HCT116 (cell line): Measurements from ENCODE around the gene DCST2. TPM values are rescaled to one million over a fixed set of nuclear protein-coding genes. Genes with fewer than 3 reads are reported as not detected.

Experiments used
- ATAC-seq: fragments of 200-7000 bp; cut with Tn5 transposase; 2 replicates; pipeline ENCODE4 v1.9.1; 2020; ENCODE audit warnings: mild to moderate bottlenecking, moderate library complexity
- BruUV-seq: library from RNA; stranded (reverse); fragments of 400-500 nt; replicated peaks from 2 replicates; lab custom pipeline; 2021; lab: Mats Ljungman, UMichigan
- CTCF ChIA-PET: fragments of 300-600 bp; sonication (Branson Sonifier 250); formaldehyde crosslinking; loops from one replicate; lab custom pipeline; 2021; ENCODE audit warnings: antibody characterized with exemption; lab: Charles Lee
- POLR2A ChIA-PET: fragments of 300-600, 350-600 bp; sonication (Branson Sonifier 250); formaldehyde crosslinking; loops from one replicate; lab custom pipeline; 2021; ENCODE audit warnings: antibody characterized with exemption; lab: Charles Lee
- RAD21 ChIA-PET, 2 experiments: fragments of 300-600 bp; sonication (Branson Sonifier 250); formaldehyde crosslinking; loops; one replicate each; lab custom pipeline; 2023; ENCODE audit warnings: low total read pairs in 2 of 2; ENCODE audit not compliant: uncharacterized antibody in 2 of 2, unreplicated experiment in 2 of 2, low non-redundant PET in 1 of 2; lab: Charles Lee
- DNase-seq: peaks from one replicate; pipeline ENCODE4 v3.0.0-alpha.2; 2010; ENCODE audit warnings: low read depth, low spot score
- H2AFZ ChIP-seq: fragments of 200-600 bp; shearing (Covaris generic), sonication (generic); 2 replicates; pipeline ENCODE4 v1.6.1; 2017; ENCODE audit warnings: low read depth, mixed run types, mixed read lengths, antibody characterized with exemption, low read length; ENCODE audit not compliant: poor library complexity, severe bottlenecking
- H3K27ac ChIP-seq: 2 replicates; pipeline ENCODE4 v1.5.1; 2012; ENCODE audit warnings: low read depth, low read length
- H3K27me3 ChIP-seq: fragments of 200-600 bp; sonication (generic); 2 replicates; pipeline ENCODE4 v1.6.1; 2016; ENCODE audit warnings: mixed run types, low read length, mixed read lengths; ENCODE audit not compliant: insufficient read depth
- H3K36me3 ChIP-seq, 2 experiments: fragments of 200-500 bp in 1 of 2; fragments of 200-600 bp in 1 of 2; sonication (Bioruptor generic) in 1 of 2; sonication (generic) in 1 of 2; 2 replicates each; pipeline versions ENCODE4 v1.5.1 to v1.6.1; 2014 to 2016; ENCODE audit warnings: low read length in 2 of 2, inconsistent platforms in 1 of 2, mixed read lengths in 1 of 2, mixed run types in 1 of 2; ENCODE audit not compliant: insufficient read depth in 2 of 2, control insufficient read depth in 1 of 2
- H3K4me1 ChIP-seq, 2 experiments: fragments of 200-600 bp in 1 of 2; sonication (generic) in 1 of 2; 2 replicates each; pipeline versions ENCODE4 v1.5.1 to v1.6.1; 2012 to 2017; ENCODE audit warnings: low read length in 2 of 2, inconsistent platforms in 1 of 2, mild to moderate bottlenecking in 1 of 2, mixed read lengths in 1 of 2, mixed run types in 1 of 2, moderate library complexity in 1 of 2; ENCODE audit not compliant: insufficient read depth in 2 of 2, control insufficient read depth in 1 of 2
- H3K4me2 ChIP-seq: fragments of 200-600 bp; sonication (generic); 2 replicates; pipeline ENCODE4 v1.6.1; 2017; ENCODE audit warnings: mixed run types, low read length, mixed read lengths
- H3K4me3 ChIP-seq, 2 experiments: fragments of 200-600 bp in 1 of 2; sonication (generic) in 1 of 2; replicated peaks in 1 of 2; 2 replicates each; pipeline ENCODE4 v1.5.1; 2011 to 2016; ENCODE audit warnings: low read length in 2 of 2, control low read depth in 1 of 2, low read depth in 1 of 2, mild to moderate bottlenecking in 1 of 2, mixed read lengths in 1 of 2, mixed run types in 1 of 2
- H3K79me2 ChIP-seq: fragments of 200-600 bp; sonication (generic); 2 replicates; pipeline ENCODE4 v1.6.1; 2017; ENCODE audit warnings: mild to moderate bottlenecking, mixed run types, low read length, moderate library complexity, mixed read lengths; ENCODE audit not compliant: insufficient read depth
- H3K9ac ChIP-seq: fragments of 200-600 bp; sonication (generic); 2 replicates; pipeline ENCODE4 v1.6.1; 2016; ENCODE audit warnings: low read length, mixed read lengths
- H3K9me2 ChIP-seq: fragments of 200-600 bp; sonication (generic), shearing (Covaris generic); 2 replicates; pipeline ENCODE4 v1.6.1; 2017; ENCODE audit warnings: mixed run types, mild to moderate bottlenecking, moderate library complexity; ENCODE audit not compliant: insufficient read depth
- H3K9me3 ChIP-seq, 2 experiments: fragments of 200-500 bp in 1 of 2; fragments of 200-600 bp in 1 of 2; sonication (Bioruptor generic) in 1 of 2; sonication (generic) in 1 of 2; 2 replicates each; pipeline ENCODE4 v1.6.1; 2014 to 2017; ENCODE audit warnings: low read length in 2 of 2, mixed read lengths in 2 of 2, inconsistent platforms in 1 of 2, low read depth in 1 of 2, mild to moderate bottlenecking in 1 of 2, mixed run types in 1 of 2, moderate library complexity in 1 of 2; ENCODE audit not compliant: control insufficient read depth in 1 of 2, insufficient read depth in 1 of 2
- H4K20me1 ChIP-seq: fragments of 200-600 bp; sonication (generic), shearing (Covaris generic); 2 replicates; pipeline ENCODE4 v1.6.1; 2017; ENCODE audit warnings: mixed run types, mild to moderate bottlenecking, moderate library complexity; ENCODE audit not compliant: insufficient read depth
- ELF1 ChIP-seq: IDR thresholded peaks from 2 replicates; pipeline ENCODE4 v1.6.1; 2012; ENCODE audit warnings: low read depth, borderline replicate concordance
- EZH2 ChIP-seq: fragments of 200-600 bp; sonication (generic); IDR thresholded peaks from 2 replicates; pipeline ENCODE4 v1.6.1; 2017; ENCODE audit warnings: antibody characterized with exemption, mixed run types
- JUND ChIP-seq: IDR thresholded peaks from 2 replicates; pipeline ENCODE4 v1.6.1; 2012
- POLR2A ChIP-seq: IDR thresholded peaks from 2 replicates; pipeline ENCODE4 v1.7.0; 2011; ENCODE audit warnings: borderline replicate concordance; ENCODE audit not compliant: insufficient read depth, insufficient read length; ENCODE audit errors: extremely low read depth
- POLR2AphosphoS5 ChIP-seq: IDR thresholded peaks from 2 replicates; pipeline ENCODE4 v1.6.1; 2011; ENCODE audit warnings: mild to moderate bottlenecking, low read depth, low read length, moderate library complexity
- RAD21 ChIP-seq: IDR thresholded peaks from 2 replicates; pipeline ENCODE4 v1.6.1; 2012; ENCODE audit warnings: low read depth, mild to moderate bottlenecking
- SIN3A ChIP-seq: IDR thresholded peaks from 2 replicates; pipeline ENCODE4 v1.6.1; 2012; ENCODE audit warnings: low read depth
- SP1 ChIP-seq: IDR thresholded peaks from 2 replicates; pipeline ENCODE4 v1.6.1; 2012; ENCODE audit warnings: low read depth
- TCF7L2 ChIP-seq: IDR thresholded peaks from 2 replicates; pipeline ENCODE4 v1.7.0; 2011; ENCODE audit warnings: borderline replicate concordance, inconsistent platforms; ENCODE audit not compliant: insufficient read depth, insufficient read length; ENCODE audit errors: extremely low read depth
- ZFX ChIP-seq: fragments of 450-650 bp; IDR thresholded peaks from 2 replicates; pipeline ENCODE4 v1.6.1; 2017
- intact Hi-C: fragments of 100-400 bp; cut with micrococcal nuclease; formaldehyde crosslinking; loops from 2 replicates; pipeline ENCODE4 v1.10.0; 2022
- total RNA-seq: library from RNA; stranded (reverse); gene quantifications from one replicate; pipeline ENCODE4 v1.2.1, GENCODE V29; 2021; ENCODE audit not compliant: unreplicated experiment
- TF ChIP-seq, protein P1 (sequence below): IDR thresholded peaks from 2 replicates; pipeline ENCODE4 v1.6.1; 2011; ENCODE audit warnings: mild to moderate bottlenecking, low read length, moderate library complexity; ENCODE audit not compliant: insufficient replicate concordance; ENCODE audit errors: extremely low read depth
- TF ChIP-seq, protein P2 (sequence below): IDR thresholded peaks from 2 replicates; pipeline ENCODE4 v1.6.1; 2012

The DCST2 gene
- total RNA-seq, 1 experiment from 2014 or later = 2.0 TPM

DNA sequence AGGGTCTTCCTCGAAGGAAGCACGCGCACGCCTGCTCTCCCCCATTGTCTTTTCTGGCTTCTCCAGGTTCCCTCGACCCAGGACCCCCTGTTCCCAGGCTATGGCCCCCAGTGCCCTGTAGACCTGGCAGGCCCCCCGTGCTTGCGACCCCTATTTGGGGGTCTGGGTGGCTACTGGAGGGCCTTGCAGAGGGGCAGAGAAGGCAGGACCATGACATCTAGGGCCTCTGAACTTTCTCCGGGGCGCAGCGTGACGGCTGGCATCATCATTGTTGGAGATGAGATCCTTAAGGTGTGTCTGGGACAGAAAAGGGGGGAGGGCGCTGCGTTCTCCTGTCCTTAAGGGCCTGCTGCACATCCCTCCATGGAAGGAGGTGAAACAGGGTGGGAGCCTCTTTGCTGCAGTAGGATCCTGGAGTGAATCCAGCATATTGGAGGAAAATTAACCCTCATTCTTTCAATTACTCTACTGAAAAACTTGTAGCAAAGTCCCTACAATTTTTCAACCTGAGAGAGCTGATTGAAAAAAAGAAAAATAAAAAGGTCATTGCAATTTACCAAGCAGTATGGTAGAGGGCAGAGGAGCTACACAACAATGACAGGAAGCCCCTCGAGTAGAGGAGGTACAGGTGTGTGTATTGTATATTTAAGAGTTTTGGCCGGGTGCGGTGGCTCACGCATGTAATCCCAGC lies 49.7 kb downstream of the DCST2 start:
- Histone ChIP-seq H3K9me3 (no peaks in the 10 kb centered on the region), H3K27ac (peak overlapping the region; percentile 68), H3K27me3 (no peaks in the 10 kb centered on the region), H3K9me2 (no peaks in the 10 kb centered on the region), H4K20me1 (no peaks in the 10 kb centered on the region), H3K4me1 (peaks cover 10 to 26% of the 10 kb centered on the region in 2 experiments; a peak in 3 of 4 replicates), H3K4me2 (peak overlapping the region; percentile 93), H3K36me3 (peaks cover 19 to 28% of the 10 kb centered on the region in 2 experiments; a peak in 3 of 4 replicates), H3K79me2 (peaks cover 77% of the 10 kb centered on the region)
- intact Hi-C loops = no loop called here
- CTCF ChIA-PET = interaction anchor here (1.3 to 3.2 kb wide), 5 partner anchors 10 to 210 kb away, joined by 3 to 25 read pairs (median 4); partner anchors contain the start of gene CKS1B
- POLR2A ChIA-PET = interaction anchor here (0.6 to 3.7 kb wide), 7 partner anchors 9 to 55 kb away, joined by 3 to 46 read pairs (median 4); partner anchors contain the start of genes LENEP, PMVK and SHC1
- no peak for TF ChIP-seq JUND
- TF ChIP-seq, all 23 proteins: peak for 0
- DNase-seq = no peak
- Histone ChIP-seq H3K9ac (peak overlapping the region; percentile 90), H2AFZ (no peak overlapping the region), H3K4me3 (peak overlapping the region; percentile 84 to 92)
- BruUV-seq = no TSS peak
- no peak for ATAC-seq
- RAD21 ChIA-PET = interaction anchor here in 1 of 2 experiments (1.1 kb wide), 1 partner anchor 10 kb away, joined by 3 read pairs; no protein-coding TSS in a partner anchor

DNA sequence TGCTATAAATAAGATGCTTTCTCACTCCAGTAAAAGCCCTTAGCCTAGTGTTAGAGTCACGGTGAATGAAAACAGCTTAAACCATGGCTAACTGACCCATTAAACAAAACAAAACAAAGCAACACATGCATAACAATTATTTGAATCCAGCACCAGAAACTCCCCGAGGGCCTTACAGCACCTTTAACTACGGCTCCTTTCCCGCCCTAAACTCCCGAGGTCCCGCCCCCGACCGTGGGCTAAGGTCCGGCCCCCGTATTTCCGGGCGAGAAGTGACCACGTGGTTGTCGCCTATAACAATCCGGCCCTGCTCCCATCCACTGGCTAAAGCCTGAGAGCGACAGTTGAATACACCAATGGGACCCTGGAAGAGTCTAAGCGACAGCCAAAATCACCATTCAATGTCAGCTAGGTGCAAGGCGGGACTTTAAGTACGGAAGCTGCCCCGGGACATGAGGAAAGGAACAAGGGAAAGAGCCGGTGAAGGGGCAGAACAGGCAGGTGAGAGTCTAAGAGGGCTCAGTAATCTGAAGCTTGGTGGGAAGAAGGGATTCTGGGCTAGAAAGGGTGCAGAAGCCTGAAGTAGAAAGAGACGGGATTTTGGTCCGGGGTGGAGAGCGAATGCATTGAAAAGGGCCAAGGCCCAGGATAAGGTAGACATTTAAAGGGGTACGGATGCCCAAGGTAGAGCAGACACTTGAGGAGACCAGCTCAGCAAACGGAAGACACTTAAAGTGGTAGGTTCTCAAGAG lies 50.5 kb downstream of the DCST2 start, which contains the start of gene FLAD1:
Gene FLAD1 (plus strand): TSS at position 448 of the 752 bp plus-strand sequence. CDS start 351 bp downstream, outside the sequence.
- BruUV-seq = no TSS peak
- H3K27ac ChIP-seq = peak within 1 kb of the TSS; percentile 70

More for the DNA sequence above, 50.5 kb downstream of the DCST2 start, which contains the start of gene FLAD1:
- H3K4me3 ChIP-seq = peak within 1 kb of the TSS; percentile 84 to 92
- ATAC-seq (peak; percentile 99), DNase-seq (peak; percentile 100)
- no peaks in the 10 kb centered on the region for H3K27me3 ChIP-seq
- CTCF ChIA-PET = interaction anchor here (1.1 to 3.2 kb wide), 6 partner anchors 9 to 210 kb away, joined by 3 to 25 read pairs (median 4); partner anchors contain the start of genes CKS1B and LENEP
- H3K9me3 ChIP-seq = no peaks in the 10 kb centered on the region
- H3K79me2 ChIP-seq = peaks cover 75% of the 10 kb centered on the region
- H3K4me2 ChIP-seq = peak within 1 kb of the TSS; percentile 93
- H4K20me1 ChIP-seq = no peaks in the 10 kb centered on the region
- no peaks in the 10 kb centered on the region for H3K9me2 ChIP-seq
- H2AFZ ChIP-seq = no peak within 1 kb of the TSS
- peaks cover 18 to 25% of the 10 kb centered on the region in 2 experiments for H3K36me3 ChIP-seq
- H3K4me1 ChIP-seq = peaks cover 10 to 29% of the 10 kb centered on the region in 2 experiments; a peak in 3 of 4 replicates
- TF ChIP-seq TCF7L2 (peak; percentile 22), EZH2 (no peak), SIN3A (no peak), POLR2AphosphoS5 (peak; percentile 76), ELF1 (no peak), ZFX (peak; percentile 29; the same call in 1 of the 2 replicates), SP1 (no peak), JUND (no peak), POLR2A (peak; percentile 77), RAD21 (no peak)
- TF ChIP-seq, protein P1, sequence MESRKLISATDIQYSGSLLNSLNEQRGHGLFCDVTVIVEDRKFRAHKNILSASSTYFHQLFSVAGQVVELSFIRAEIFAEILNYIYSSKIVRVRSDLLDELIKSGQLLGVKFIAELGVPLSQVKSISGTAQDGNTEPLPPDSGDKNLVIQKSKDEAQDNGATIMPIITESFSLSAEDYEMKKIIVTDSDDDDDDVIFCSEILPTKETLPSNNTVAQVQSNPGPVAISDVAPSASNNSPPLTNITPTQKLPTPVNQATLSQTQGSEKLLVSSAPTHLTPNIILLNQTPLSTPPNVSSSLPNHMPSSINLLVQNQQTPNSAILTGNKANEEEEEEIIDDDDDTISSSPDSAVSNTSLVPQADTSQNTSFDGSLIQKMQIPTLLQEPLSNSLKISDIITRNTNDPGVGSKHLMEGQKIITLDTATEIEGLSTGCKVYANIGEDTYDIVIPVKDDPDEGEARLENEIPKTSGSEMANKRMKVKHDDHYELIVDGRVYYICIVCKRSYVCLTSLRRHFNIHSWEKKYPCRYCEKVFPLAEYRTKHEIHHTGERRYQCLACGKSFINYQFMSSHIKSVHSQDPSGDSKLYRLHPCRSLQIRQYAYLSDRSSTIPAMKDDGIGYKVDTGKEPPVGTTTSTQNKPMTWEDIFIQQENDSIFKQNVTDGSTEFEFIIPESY = peak; percentile 90
- TF ChIP-seq, protein P2, sequence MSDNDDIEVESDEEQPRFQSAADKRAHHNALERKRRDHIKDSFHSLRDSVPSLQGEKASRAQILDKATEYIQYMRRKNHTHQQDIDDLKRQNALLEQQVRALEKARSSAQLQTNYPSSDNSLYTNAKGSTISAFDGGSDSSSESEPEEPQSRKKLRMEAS = no peak
- RAD21 ChIA-PET = no interaction called here
- intact Hi-C loops = no loop called here
- peak within 1 kb of the TSS; percentile 90 for H3K9ac ChIP-seq
- POLR2A ChIA-PET = interaction anchor here (0.8 to 3.7 kb wide), 6 partner anchors 8 to 56 kb away, joined by 3 to 46 read pairs (median 4); partner anchors contain the start of genes LENEP, PMVK and SHC1
